Spleen (tissue), 11 donors: Measurements from ENCODE around the gene MARK2. TPM values are rescaled to one million over a fixed set of nuclear protein-coding genes. Genes with fewer than 3 reads are reported as not detected.

Source experiments
- DNase-seq: peaks from one replicate; pipeline ENCODE4 v3.0.0-alpha.2; 2020
- H3K27ac ChIP-seq, 8 donors: fragments of 200-600 bp; sonication (generic) in 7 of 8; 1 replicate in 4 of 8; 2 replicates in 4 of 8; pipeline versions ENCODE4 v1.5.0 to v1.8.0; 2016 to 2021; ENCODE audit warnings: inconsistent platforms in 4 of 8, mild to moderate bottlenecking in 4 of 8, moderate library complexity in 1 of 8
- H3K27me3 ChIP-seq, 7 donors: fragments of 200-600 bp; sonication (generic) in 6 of 7; replicated peaks in 1 of 7; 1 replicate in 4 of 7; 2 replicates in 3 of 7; pipeline versions ENCODE4 v1.5.0 to v1.8.0; 2016 to 2021; ENCODE audit warnings: inconsistent platforms in 3 of 7, mild to moderate bottlenecking in 1 of 7
- H3K36me3 ChIP-seq, 6 donors: fragments of 200-600 bp; sonication (generic) in 5 of 6; 1 replicate in 4 of 6; 2 replicates in 2 of 6; pipeline versions ENCODE4 v1.5.0 to v1.8.0; 2016 to 2021; ENCODE audit warnings: inconsistent platforms in 2 of 6
- H3K4me1 ChIP-seq, 6 donors: fragments of 200-600 bp; sonication (generic) in 5 of 6; 1 replicate in 3 of 6; 2 replicates in 3 of 6; pipeline versions ENCODE4 v1.5.0 to v1.8.0; 2016 to 2021; ENCODE audit warnings: inconsistent platforms in 3 of 6
- H3K4me3 ChIP-seq, 8 donors: fragments of 200-600 bp; sonication (generic) in 7 of 8; 1 replicate in 4 of 8; 2 replicates in 4 of 8; pipeline versions ENCODE4 v1.5.0 to v1.8.0; 2016 to 2021; ENCODE audit warnings: inconsistent platforms in 4 of 8, mild to moderate bottlenecking in 4 of 8, moderate library complexity in 2 of 8
- H3K9me3 ChIP-seq, 8 donors: fragments of 200-600 bp; sonication (generic) in 7 of 8; 1 replicate in 4 of 8; 2 replicates in 4 of 8; pipeline versions ENCODE4 v1.5.0 to v1.8.0; 2016 to 2021; ENCODE audit warnings: inconsistent platforms in 4 of 8
- CTCF ChIP-seq, 11 experiments: fragments of 200-600 bp in 7 of 11; fragments of 450-650 bp in 4 of 11; sonication (generic) in 4 of 11; IDR thresholded peaks in 8 of 11; conservative IDR thresholded peaks in 3 of 11; 1 replicate in 7 of 11; 2 replicates in 4 of 11; pipeline versions ENCODE4 v1.4.0 to v1.8.0; 2016 to 2021; ENCODE audit warnings: antibody characterized with exemption in 11 of 11, inconsistent platforms in 4 of 11, mild to moderate bottlenecking in 1 of 11
- POLR2A ChIP-seq, 3 donors: fragments of 450-650 bp; IDR thresholded peaks; one replicate each; pipeline ENCODE4 v1.5.1; 2017; ENCODE audit warnings: antibody characterized with exemption in 3 of 3, mild to moderate bottlenecking in 1 of 3
- POLR2AphosphoS5 ChIP-seq, 3 donors: sonication (generic); formaldehyde crosslinking; IDR thresholded peaks; one replicate each; pipeline ENCODE4 v1.5.1; 2017; ENCODE audit warnings: antibody characterized with exemption in 3 of 3
- WGBS, 5 donors: extraction: QIAGEN DNeasy Blood & Tissue Kit in 3 of 5; methylation state at CpG; one replicate each; pipeline versions ENCODE4 v1.1.5 to v1.1.7; 2013 to 2018; 5-methylcytosine and 5-hydroxymethylcytosine counted together
- intact Hi-C: fragments of 100-400 bp; cut with DNase I; formaldehyde crosslinking; loops from one replicate; pipeline ENCODE4 v1.15.0; 2023; ENCODE audit warnings: low total_unique reads
- polyA plus RNA-seq, 3 donors: library from polyadenylated mRNA; stranded (reverse); fragments of 200-250 nt; gene quantifications; one replicate each; pipeline ENCODE4 v1.2.1, GENCODE V29; 2013
- total RNA-seq, 7 donors: library from RNA; depleted of rRNA in 3 of 7; stranded (reverse); fragments of >200 nt in 3 of 7; fragmentation: NEBNext Ultra II Directional in 4 of 7; extraction: Animal tissue kit (Norgen Biotek cat#: 25700) in 4 of 7; gene quantifications; one replicate each; pipeline versions ENCODE4 v1.1.0 to v1.2.1, GENCODE V29; 2016 to 2021
- donor health status: healthy with polysubstance abuse.
- donor health status: DM: no; HTN: no; CAD: no; lungs with moderate emphysema.
- donor health status: DM: no; HTN: no; CAD: no.
- donor health status: Bipolar disorder and iron deficiency.
- donor health status: healthy.
- donor health status: DM: no; HTN: no; CAD: no.
- donor health status: DM: yes; HTN: yes; CAD: no.

Gene MARK2
- total and polyA plus RNA-seq, 10 donors: 6.9 to 67.3 (median 45.3) TPM

GRCh38 chr11:63795066-63795465 is 43.8 kb upstream of the MARK2 start:
- H3K27me3 ChIP-seq: peaks cover 0 to 3% (median 0%) of the 10 kb centered on the region in 7 donors
- H3K9me3 ChIP-seq: peaks cover 7 to 26% (median 22%) of the 10 kb centered on the region in 8 donors
- WGBS, 5 donors: 58 to 67% (median 61%) methylated on average over 11 of the region's 11 CpGs
- TF ChIP-seq POLR2AphosphoS5 (IDR thresholded peaks at IDR 0.05) (no peak), CTCF (IDR thresholded peaks at IDR 0.05 in 8 of 11, conservative IDR thresholded peaks at IDR 0.05 in 3 of 11) (no peak), POLR2A (IDR thresholded peaks at IDR 0.05) (no peak)
- no peak overlapping the region for H3K4me3 ChIP-seq
- no peak overlapping the region for H3K27ac ChIP-seq
- no peak for DNase-seq
- intact Hi-C loops: no loop called here
- H3K36me3 ChIP-seq: no peaks in the 10 kb centered on the region
- H3K4me1 ChIP-seq: peaks cover 0 to 3% (median 0%) of the 10 kb centered on the region in 6 donors

- 73 to 88% (median 78%) methylated on average over 5 of the region's 5 CpGs for WGBS, 5 donors
Observed at GRCh38 chr11:63800921-63801320, 38.0 kb upstream of the MARK2 start.

GRCh38 chr11:63802637-63803414 is 36.1 kb upstream of the MARK2 start:
- H3K27me3 ChIP-seq: peaks cover 0 to 3% (median 0%) of the 10 kb centered on the region in 7 donors
- DNase-seq: peak; percentile 29
- 80 to 86% (median 83%) methylated on average over 10 of the region's 10 CpGs for WGBS, 5 donors
- no peak overlapping the region for H3K4me3 ChIP-seq
- no peaks in the 10 kb centered on the region for H3K9me3 ChIP-seq
- TF ChIP-seq POLR2AphosphoS5 (IDR thresholded peaks at IDR 0.05): no peak
- no peak for TF ChIP-seq POLR2A (IDR thresholded peaks at IDR 0.05)
- no peak for TF ChIP-seq CTCF (IDR thresholded peaks at IDR 0.05 in 8 of 11, conservative IDR thresholded peaks at IDR 0.05 in 3 of 11)
- H3K36me3 ChIP-seq: no peaks in the 10 kb centered on the region
- H3K4me1 ChIP-seq: no peaks in the 10 kb centered on the region
- peak overlapping the region in 2 of 8 donors; percentile 27 to 30 for H3K27ac ChIP-seq
- intact Hi-C loops: no loop called here

More at GRCh38 chr11:63800921-63801320, 38.0 kb upstream of the MARK2 start:
- no peaks in the 10 kb centered on the region for H3K36me3 ChIP-seq
- no peak for DNase-seq
- H3K27ac ChIP-seq: no peak overlapping the region
- peaks cover 0 to 3% (median 0%) of the 10 kb centered on the region in 7 donors for H3K27me3 ChIP-seq
- no peaks in the 10 kb centered on the region for H3K9me3 ChIP-seq
- TF ChIP-seq POLR2A (IDR thresholded peaks at IDR 0.05) (no peak), CTCF (IDR thresholded peaks at IDR 0.05 in 8 of 11, conservative IDR thresholded peaks at IDR 0.05 in 3 of 11) (no peak), POLR2AphosphoS5 (IDR thresholded peaks at IDR 0.05) (no peak)
- peaks cover 0 to 3% (median 0%) of the 10 kb centered on the region in 6 donors for H3K4me1 ChIP-seq
- intact Hi-C loops: no loop called here
- H3K4me3 ChIP-seq: no peak overlapping the region

GRCh38 chr11:63804259-63804658 is 34.7 kb upstream of the MARK2 start:
- intact Hi-C loops: no loop called here
- WGBS, 5 donors: 79 to 96% (median 88%) methylated on average over 6 of the region's 6 CpGs
- Histone ChIP-seq H3K27me3 (no peaks in the 10 kb centered on the region), H3K4me1 (no peaks in the 10 kb centered on the region), H3K36me3 (no peaks in the 10 kb centered on the region), H3K4me3 (no peak overlapping the region), H3K27ac (no peak overlapping the region), H3K9me3 (no peaks in the 10 kb centered on the region)
- TF ChIP-seq CTCF (IDR thresholded peaks at IDR 0.05 in 8 of 11, conservative IDR thresholded peaks at IDR 0.05 in 3 of 11) (no peak), POLR2AphosphoS5 (IDR thresholded peaks at IDR 0.05) (no peak), POLR2A (IDR thresholded peaks at IDR 0.05) (no peak)
- no peak for DNase-seq
